GM19463 (cell line): Measurements from ENCODE around the gene GORASP2.

Experiments used
- ATAC-seq: cut with Tn5 transposase; IDR thresholded peaks from one replicate; pipeline ENCODE4 v1.9.1; 2021; ENCODE audit warnings: mild to moderate bottlenecking, moderate library complexity; ENCODE audit not compliant: unreplicated experiment

The GORASP2 gene

GRCh38 chr2:170922634-170923494 is 6.2 kb upstream of the GORASP2 start:
- no peak for ATAC-seq

DNA sequence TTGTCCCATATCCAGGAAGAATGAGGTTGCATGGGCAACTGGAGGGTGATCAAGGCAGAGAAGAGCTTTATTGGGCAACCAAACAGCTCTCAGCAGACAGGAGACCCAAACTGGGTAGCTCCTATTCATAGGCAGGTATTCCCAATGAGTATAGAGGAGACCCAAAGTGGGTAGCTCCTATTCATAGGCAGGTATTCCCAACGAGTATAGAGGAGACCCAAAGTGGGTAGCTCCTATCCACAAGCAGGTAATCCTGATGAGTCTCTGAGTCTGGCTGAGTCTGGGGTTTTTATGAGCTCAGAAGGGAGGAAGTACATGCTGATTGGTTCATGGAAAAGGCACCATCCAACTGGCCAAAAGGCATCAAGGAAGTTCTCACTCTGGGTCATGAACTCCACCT is 5.3 kb upstream of the GORASP2 start:
- no peak for ATAC-seq

- ATAC-seq: no peak
Measured at GRCh38 chr2:170924969-170925368, 4.1 kb upstream of the GORASP2 start.

DNA sequence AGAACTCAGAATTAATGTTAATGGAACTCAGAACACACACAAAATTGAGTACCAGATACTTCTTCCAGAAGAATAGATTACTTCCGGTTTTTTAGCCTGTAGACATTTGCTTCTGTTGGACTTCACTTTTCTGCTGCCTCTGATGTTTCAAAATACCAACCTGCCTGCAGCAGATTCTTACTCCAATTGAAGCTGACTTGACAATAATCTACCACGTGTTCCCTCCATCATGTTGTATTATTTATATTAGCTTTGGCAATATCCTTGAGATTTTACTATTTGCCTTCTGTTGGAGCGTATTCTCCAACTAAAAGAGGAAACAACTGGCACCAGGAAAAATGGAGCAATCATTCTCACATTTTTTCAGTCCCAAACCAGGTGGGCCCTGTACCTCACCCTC is 3.1 kb upstream of the GORASP2 start:
- no peak for ATAC-seq

DNA sequence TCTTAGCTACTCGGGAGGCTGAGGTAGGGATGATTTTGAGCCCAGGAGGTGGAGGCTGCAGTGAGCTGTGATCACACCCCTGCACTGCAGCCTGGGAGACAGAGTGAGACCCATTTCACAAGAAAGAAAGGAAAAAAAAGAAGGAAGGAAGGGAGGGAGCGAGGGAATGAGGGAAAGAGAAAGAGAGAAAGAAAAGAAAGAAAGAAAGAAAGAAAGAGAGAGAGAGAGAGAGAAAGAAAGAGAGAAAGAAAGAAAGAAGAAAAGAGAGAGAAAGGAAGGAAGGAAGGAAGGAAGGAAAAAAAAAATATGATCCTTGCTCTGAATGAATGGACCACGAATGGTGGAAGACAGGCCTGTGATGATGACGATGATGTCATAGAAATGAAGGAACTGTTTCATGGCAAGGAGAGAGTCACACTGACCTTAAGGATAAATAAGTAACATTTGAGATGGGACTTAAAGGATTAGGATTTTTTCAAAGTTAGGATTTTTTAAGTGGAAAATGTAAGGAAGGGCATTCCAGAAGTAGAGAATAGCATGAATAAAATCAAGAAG is 2.2 kb upstream of the GORASP2 start:
- ATAC-seq: no peak

DNA sequence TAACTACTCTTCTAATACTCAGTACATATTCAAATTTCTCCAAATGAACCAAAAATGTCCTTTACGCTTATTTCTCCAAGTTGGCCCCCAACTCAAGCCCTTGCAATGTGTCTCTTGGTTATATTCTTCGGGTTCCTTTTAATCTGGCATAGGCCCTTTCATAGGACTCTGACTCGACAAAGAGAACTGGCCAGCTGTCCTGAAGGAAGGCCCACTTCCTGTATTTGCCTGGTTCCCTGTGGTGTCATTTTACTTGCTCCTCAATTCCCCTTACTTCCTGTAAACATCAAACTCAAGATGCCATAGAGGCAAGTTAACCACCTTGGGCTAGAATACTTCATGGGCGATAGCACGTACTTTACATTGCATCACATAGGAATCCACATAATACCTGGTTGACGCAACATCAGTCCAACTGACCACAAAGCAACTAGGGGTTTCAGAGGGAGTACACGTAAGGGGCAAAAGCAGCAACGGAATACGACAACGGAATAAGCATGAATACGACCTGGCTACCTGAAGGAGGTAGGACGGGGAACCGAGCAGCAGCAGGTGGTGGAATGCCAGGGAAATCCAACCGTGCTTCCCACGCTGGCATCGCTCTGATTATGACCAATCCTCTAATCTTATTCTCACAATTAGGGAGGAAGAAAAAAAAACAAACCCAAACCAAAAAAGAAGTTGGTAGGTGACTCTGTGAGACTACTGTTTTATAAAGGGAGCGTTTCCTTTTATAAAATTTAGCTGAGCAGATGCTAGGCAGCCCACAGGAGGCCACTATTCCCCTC is 823 bp upstream of the GORASP2 start:
- no peak for ATAC-seq

DNA sequence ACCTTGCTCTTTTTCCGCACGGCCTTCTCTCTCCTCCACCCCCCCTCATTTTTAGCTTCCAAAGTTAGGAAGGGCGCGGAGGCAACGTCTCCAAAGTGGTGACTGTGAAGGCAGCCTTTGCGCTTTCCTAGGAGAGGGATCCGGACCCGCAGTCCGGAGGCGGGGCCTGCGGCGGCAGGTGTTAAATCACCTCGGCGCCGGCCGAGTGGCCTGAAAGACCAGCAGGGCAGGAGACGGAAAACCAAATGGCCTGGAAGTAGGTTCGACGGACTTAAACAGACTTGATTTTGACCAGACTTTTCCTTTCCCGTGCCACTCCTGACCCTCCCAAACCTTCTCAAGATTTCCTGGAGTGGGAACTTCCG is 615 bp downstream of the GORASP2 start:
- ATAC-seq: peak; percentile 8

DNA sequence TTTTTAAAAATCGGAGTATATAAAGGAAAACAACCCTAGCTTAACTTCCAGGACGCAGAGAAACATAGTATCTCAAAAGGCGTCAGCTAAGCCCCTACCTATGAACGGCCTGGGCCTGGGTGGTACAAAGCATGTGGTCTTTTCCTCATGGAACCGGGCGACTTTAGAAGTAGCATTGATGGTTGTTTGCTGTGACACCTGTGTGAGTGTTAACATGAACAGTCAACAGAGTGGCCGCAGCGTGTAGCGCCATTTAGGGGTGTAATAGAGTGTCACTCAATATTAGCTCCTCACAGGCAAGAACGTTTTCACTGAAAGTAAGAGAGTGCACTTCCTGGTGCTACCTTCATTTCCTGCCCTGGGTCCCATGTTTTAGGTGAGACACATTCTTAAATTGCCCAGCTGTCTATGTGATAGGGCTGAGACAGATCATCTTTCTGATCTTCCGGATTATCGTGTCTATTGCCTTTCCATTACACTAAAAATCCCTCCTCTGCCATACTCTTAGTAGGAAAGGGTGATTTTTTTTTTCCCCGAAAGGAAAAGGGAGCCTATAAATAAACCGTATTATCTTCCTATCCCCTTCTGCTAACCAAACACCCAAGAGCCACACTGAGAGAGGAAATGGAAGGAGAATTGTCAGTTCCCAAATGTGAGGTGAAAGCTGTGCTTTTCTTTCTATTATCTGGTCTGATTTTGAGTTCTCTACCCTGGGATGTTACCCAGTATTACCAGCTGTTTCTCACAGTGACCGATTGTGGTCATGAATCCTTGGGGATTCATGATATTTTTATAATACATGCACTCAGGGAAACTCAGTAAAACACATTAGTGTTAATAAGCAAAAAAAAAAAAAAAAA is 1.3 kb downstream of the GORASP2 start:
- no peak for ATAC-seq

DNA sequence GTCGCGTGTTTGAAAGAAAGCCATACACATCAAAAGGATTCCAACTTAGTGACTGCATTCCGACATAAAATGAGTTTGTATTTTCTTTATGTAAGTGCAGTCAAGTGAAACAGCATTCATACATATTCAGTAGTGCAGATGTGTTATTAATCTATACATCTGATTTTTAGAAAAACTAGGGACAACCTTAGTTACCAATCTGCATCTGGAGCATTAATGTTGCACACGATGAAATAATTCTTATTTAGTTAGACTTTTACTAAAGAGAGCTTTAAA is 1.9 kb downstream of the GORASP2 start:
- ATAC-seq: no peak

GRCh38 chr2:170932166-170932565 is 3.1 kb downstream of the GORASP2 start:
- no peak for ATAC-seq

GRCh38 chr2:170932948-170933347 is 3.9 kb downstream of the GORASP2 start:
- no peak for ATAC-seq

- no peak for ATAC-seq
Measured at GRCh38 chr2:170937709-170938379, 8.8 kb downstream of the GORASP2 start.

DNA sequence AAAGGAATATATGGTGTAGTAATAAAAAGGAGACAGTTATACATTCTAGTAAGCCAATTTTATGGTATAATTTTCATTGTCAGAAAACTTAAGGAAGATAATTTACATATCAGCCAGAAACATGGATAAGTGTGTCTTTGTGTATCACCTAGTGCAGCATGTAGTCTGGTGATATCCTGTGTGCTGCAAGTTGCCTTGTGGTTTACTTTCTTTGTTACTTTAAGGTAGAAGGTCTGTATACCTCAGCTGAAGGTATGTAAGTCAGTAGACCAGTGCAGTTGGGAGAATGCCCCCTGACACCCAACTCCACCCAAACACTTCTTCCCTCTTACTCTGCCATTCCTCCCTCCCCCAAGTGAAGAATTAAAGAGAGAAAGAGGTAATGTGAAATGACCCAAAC is 11.0 kb downstream of the GORASP2 start:
- ATAC-seq: no peak

DNA sequence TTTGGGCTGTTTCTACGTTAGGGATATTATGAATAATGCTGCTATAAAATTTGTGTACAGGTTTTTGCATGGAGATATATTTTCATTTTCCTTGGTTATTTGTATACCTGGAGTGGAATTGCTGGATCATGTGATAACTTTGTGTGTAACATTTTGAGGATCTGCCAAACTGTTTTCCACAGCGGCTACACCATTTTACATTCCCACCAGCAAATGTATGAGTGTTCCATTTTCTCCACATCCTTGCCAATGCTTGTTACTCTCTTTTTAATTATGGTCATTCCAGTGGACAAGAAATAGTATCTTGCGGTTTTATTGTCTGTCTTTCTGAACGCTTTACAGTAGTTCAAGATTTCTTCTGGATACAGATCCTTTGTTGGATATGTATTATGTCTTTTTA is 13.6 kb downstream of the GORASP2 start:
- no peak for ATAC-seq

DNA sequence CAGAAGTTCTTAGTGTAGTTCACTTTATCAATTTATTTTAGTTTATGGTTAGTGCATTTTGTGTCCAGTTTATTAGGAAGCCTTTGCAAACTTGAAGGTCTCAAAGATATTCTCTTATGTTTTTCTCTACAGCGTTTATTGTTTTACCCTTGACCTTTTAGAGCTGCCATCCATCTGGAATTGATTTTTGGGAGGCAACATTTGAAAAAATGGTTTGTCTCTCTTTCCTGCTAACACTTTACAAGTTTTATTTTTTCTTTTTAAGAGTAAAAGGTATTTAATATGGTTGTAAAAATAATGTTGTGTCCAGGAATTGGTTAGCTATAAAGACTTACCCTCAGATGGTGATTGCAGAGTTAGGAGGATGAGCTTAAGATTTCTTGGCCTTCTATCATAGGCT is 14.0 kb downstream of the GORASP2 start:
- no peak for ATAC-seq

GRCh38 chr2:170943596-170943995 is 14.5 kb downstream of the GORASP2 start:
- no peak for ATAC-seq

DNA sequence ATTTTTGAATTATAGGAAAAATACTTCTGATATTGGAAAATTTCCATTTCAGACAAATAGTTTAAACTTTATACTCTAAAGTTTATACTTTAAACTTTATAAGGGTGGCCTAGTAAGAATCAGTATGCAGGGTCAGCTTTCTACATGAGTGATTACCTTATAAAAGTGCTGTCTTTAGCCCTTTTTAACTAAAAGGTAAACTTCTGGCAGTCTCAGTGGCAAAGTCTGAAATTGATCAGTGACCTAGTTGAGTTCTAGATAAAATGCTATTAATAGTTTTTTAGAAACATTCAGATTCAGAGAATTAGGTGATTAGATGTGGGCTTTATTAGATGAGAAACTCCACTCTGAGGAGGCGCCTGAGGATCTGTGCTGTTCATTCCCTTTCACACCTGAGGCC is 15.5 kb downstream of the GORASP2 start:
- no peak for ATAC-seq

GRCh38 chr2:170949415-170949814 is 20.4 kb downstream of the GORASP2 start:
- no peak for ATAC-seq

DNA sequence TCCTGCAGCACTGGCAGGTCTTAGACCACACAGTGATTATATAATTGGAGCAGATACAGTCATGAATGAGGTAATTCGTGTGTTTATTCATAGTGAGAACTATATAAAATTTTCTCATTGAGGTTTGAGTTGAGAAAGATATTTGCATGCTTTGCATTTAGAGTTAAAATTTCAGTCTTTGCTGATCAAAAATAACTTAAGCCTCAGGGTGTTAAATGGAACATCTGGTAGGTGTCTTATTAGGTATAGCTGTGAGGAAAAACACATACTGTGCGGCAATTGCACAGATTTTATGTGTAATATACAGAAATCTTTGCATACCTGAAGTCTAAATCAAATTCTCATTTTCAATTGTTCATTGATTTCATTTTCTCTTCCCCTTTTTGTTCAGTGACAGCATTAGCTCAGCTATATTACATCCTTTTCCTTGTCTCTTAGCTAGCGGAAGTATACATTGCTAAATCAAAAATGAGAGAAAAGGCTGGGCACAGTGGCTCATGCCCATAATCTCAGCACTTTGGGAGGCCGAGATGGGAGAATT is 21.2 kb downstream of the GORASP2 start:
- ATAC-seq: peak; percentile 76

DNA sequence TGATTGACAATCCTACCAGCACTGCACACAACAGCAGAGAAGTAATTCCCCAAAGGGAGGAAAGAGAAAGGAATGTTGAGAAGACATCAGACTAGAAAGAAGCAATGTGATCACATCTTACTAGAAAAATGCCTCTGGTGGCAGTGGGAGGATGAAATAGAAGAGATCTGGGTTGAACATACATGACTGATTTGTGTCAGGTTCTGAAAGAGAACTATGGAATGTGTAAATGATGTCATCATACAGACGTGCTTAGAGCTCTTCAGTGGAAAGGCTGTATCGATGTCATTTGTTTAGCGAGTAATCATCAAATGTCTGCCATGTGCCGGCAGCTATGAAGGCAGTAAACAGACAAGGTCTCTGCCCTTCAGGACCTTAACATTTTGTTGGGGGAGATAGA is 24.9 kb downstream of the GORASP2 start:
- ATAC-seq: no peak
